GM12878 (cell line): ENCODE measurements around the gene EML1.

Experiments used
- CREB1 ChIP-seq: IDR thresholded peaks from 2 replicates; pipeline ENCODE4 v1.6.1; 2012; ENCODE audit warnings: low read depth, mild to moderate bottlenecking, inconsistent platforms
- EZH2 ChIP-seq: IDR thresholded peaks from 2 replicates; pipeline ENCODE4 v1.6.1; 2012; ENCODE audit warnings: low read depth, mild to moderate bottlenecking, control low read depth, inconsistent platforms, low read length, borderline replicate concordance; ENCODE audit not compliant: control insufficient read depth
- FOXK2 ChIP-seq: fragments of 450-650 bp; IDR thresholded peaks from 2 replicates; pipeline ENCODE4 v1.6.1; 2017; ENCODE audit warnings: mild to moderate bottlenecking, moderate library complexity
- FOXM1 ChIP-seq: IDR thresholded peaks from 2 replicates; pipeline ENCODE4 v1.6.1; 2012; ENCODE audit warnings: low read depth, mild to moderate bottlenecking, inconsistent platforms, low read length, moderate library complexity
- GABPA ChIP-seq: IDR thresholded peaks from 2 replicates; pipeline ENCODE4 v1.6.1; 2014; ENCODE audit warnings: antibody characterized with exemption, low read depth, mild to moderate bottlenecking, inconsistent platforms
- HDAC2 ChIP-seq: fragments of 200-600 bp; sonication (generic); IDR thresholded peaks from 2 replicates; pipeline ENCODE4 v1.6.1; 2017
- NFIC ChIP-seq: IDR thresholded peaks from 2 replicates; pipeline ENCODE4 v1.6.1; 2012; ENCODE audit warnings: low read depth, mild to moderate bottlenecking, inconsistent platforms, low read length, moderate library complexity
- POLR2A ChIP-seq: IDR thresholded peaks from 2 replicates; pipeline ENCODE4 v1.6.1; 2011; ENCODE audit warnings: low read depth, mild to moderate bottlenecking, low read length
- RBBP5 ChIP-seq: fragments of 200-600 bp; sonication (generic); conservative IDR thresholded peaks from 2 replicates; pipeline ENCODE4 v1.6.1; 2016
- TCF12 ChIP-seq: IDR thresholded peaks from 2 replicates; pipeline ENCODE4 v1.6.1; 2011; ENCODE audit warnings: low read depth, mild to moderate bottlenecking, low read length
- TF ChIP-seq, protein P1 (sequence below), 3 experiments: IDR thresholded peaks in 2 of 3; conservative IDR thresholded peaks in 1 of 3; 2 replicates each; pipeline ENCODE4 v1.5.1; 2011; ENCODE audit warnings: low read depth in 3 of 3, low read length in 3 of 3, mild to moderate bottlenecking in 3 of 3, control low read depth in 2 of 3, moderate library complexity in 2 of 3, inconsistent platforms in 1 of 3, mixed read lengths in 1 of 3; ENCODE audit not compliant: control insufficient read depth in 2 of 3, insufficient read depth in 1 of 3; ENCODE audit errors: extremely low read depth in 1 of 3
- TF ChIP-seq, protein P2 (sequence below): IDR thresholded peaks from 2 replicates; pipeline ENCODE4 v1.6.1; 2011; ENCODE audit warnings: low read depth, low read length, improper control_type of control experiment, borderline replicate concordance
- TF ChIP-seq, protein P3 (sequence below): IDR thresholded peaks from 2 replicates; pipeline ENCODE4 v1.6.1; 2011; ENCODE audit warnings: low read depth, mild to moderate bottlenecking, low read length, moderate library complexity, borderline replicate concordance; ENCODE audit errors: extremely low read depth

DNA sequence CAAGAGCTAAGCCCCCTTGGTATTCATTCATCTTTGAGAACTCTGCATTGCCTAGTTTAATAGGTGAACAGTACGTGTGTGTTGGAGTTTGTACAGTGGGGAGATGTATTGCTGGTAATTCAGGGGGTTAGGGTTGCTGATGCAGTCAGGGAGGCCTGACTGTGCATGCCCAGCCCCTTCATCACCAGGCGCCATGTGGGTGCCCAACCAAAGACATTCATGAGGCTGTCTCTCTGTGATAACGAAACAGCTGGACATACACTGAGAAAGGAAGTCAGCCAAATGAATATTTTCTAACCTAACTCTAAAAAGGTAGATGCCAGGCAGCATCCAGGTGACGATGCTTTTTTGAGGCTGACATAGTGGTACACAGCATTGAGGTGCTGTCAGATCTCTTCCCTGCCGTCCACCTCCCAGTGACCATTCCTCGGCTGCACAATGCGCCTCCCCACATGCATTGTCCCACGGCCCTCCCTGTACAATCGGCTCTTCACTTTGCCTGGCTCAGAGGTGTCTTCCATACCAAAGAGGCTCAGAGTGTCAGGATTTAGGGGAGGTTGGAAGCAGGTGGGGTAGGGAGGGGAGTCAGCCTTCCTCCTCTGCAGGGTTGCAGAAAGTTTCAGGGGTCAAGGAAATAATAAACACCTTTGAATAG is 19.0 kb downstream of the EML1 start:
- TF ChIP-seq, protein P1, sequence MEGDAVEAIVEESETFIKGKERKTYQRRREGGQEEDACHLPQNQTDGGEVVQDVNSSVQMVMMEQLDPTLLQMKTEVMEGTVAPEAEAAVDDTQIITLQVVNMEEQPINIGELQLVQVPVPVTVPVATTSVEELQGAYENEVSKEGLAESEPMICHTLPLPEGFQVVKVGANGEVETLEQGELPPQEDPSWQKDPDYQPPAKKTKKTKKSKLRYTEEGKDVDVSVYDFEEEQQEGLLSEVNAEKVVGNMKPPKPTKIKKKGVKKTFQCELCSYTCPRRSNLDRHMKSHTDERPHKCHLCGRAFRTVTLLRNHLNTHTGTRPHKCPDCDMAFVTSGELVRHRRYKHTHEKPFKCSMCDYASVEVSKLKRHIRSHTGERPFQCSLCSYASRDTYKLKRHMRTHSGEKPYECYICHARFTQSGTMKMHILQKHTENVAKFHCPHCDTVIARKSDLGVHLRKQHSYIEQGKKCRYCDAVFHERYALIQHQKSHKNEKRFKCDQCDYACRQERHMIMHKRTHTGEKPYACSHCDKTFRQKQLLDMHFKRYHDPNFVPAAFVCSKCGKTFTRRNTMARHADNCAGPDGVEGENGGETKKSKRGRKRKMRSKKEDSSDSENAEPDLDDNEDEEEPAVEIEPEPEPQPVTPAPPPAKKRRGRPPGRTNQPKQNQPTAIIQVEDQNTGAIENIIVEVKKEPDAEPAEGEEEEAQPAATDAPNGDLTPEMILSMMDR (IDR thresholded peaks at IDR 0.05 in 2 of 3, conservative IDR thresholded peaks at IDR 0.05 in 1 of 3; ENCODE audit: control insufficient read depth in 2 of 3, extremely low read depth in 1 of 3, insufficient read depth in 1 of 3, low read depth in 3 of 3, low read length in 3 of 3), result no peak
- TF ChIP-seq, protein P2, sequence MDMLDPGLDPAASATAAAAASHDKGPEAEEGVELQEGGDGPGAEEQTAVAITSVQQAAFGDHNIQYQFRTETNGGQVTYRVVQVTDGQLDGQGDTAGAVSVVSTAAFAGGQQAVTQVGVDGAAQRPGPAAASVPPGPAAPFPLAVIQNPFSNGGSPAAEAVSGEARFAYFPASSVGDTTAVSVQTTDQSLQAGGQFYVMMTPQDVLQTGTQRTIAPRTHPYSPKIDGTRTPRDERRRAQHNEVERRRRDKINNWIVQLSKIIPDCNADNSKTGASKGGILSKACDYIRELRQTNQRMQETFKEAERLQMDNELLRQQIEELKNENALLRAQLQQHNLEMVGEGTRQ, result no peak
- TF ChIP-seq HDAC2 (no peak), NFIC (no peak), POLR2A (no peak), GABPA (no peak), EZH2 (no peak), CREB1 (no peak), TCF12 (no peak), FOXM1 (no peak), FOXK2 (no peak), RBBP5 (no peak)
- TF ChIP-seq, protein P3, sequence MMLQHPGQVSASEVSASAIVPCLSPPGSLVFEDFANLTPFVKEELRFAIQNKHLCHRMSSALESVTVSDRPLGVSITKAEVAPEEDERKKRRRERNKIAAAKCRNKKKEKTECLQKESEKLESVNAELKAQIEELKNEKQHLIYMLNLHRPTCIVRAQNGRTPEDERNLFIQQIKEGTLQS, result no peak
